Measurements from ENCODE around the gene TMEM151B. TPM values are rescaled to one million over a fixed set of nuclear protein-coding genes. Genes with fewer than 3 reads are reported as not detected.

The TMEM151B gene
- total and polyA plus RNA-seq, 9 of the 15 experiments (the other 6 are each of a cell fraction or from before 2014, with no cell fraction given) = not detected

GRCh38 chr6:44304282-44305199 lies 34.3 kb downstream of the TMEM151B start (continued):
- TF ChIP-seq VEZF1 (CRISPR knock-in tag; IDR thresholded peaks at IDR 0.05) = peak; percentile 38; the same call in 1 of the 2 replicates
- TF ChIP-seq ZNF655 (CRISPR knock-in tag; IDR thresholded peaks at IDR 0.05) = no peak
- TF ChIP-seq ZBTB33 (CRISPR knock-in tag; IDR thresholded peaks at IDR 0.05) = peak; percentile 99
- 0 out of 2 replicates have a peak, but pooled peaks have one; percentile 18 for TF ChIP-seq KLF16 (IDR thresholded peaks at IDR 0.05)

All from K562 (cell line).